ENCODE results near the gene CBY1.

DNA sequence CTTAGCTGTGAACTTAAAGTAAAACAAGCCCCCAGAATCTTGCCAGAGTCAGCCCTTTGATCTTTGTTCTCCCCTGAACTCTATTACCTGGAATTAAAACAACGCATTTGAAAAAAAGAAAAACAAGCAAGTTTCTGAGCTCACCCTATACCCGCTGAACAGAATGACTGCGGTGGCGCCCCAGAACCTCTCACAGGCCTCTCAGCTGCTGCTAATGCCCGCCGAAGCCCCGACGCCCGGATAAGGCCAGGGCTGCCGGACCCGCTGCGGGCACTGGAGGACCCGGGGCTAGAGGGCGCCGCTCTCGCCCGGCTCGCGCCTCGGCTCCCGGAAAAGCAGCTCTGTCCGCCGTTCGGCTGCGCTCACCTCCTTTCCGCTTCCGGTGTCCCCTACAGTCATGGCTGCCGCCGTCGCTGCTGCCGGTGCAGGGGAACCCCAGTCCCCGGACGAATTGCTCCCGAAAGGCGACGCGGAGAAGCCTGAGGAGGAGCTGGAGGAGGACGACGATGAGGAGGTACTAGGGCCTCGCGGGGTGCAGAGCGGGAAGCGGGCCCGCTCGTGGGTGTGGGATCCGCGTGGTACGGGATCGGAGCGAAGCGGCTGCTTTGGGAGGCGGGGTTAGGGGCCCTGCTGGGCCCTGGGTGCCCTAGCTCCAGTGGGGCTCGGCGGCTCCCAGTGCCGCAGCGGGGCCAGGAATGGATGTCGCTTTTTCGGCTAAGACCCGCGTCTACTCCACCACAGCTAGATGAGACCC is 25.3 kb downstream of the CBY1 start, which contains the start of gene TOMM22:
- TF ChIP-seq, protein P1, sequence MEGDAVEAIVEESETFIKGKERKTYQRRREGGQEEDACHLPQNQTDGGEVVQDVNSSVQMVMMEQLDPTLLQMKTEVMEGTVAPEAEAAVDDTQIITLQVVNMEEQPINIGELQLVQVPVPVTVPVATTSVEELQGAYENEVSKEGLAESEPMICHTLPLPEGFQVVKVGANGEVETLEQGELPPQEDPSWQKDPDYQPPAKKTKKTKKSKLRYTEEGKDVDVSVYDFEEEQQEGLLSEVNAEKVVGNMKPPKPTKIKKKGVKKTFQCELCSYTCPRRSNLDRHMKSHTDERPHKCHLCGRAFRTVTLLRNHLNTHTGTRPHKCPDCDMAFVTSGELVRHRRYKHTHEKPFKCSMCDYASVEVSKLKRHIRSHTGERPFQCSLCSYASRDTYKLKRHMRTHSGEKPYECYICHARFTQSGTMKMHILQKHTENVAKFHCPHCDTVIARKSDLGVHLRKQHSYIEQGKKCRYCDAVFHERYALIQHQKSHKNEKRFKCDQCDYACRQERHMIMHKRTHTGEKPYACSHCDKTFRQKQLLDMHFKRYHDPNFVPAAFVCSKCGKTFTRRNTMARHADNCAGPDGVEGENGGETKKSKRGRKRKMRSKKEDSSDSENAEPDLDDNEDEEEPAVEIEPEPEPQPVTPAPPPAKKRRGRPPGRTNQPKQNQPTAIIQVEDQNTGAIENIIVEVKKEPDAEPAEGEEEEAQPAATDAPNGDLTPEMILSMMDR (IDR thresholded peaks at IDR 0.05): peak in 5 of 6 experiments; percentile 47 to 93 (median 51)
- TF ChIP-seq POLR2AphosphoS5 (IDR thresholded peaks at IDR 0.05) (peak; percentile 88 to 91), EP300 (IDR thresholded peaks at IDR 0.05) (no peak)
